ENCODE measurements around the gene MYO16. TPM values are rescaled to one million over a fixed set of nuclear protein-coding genes. Genes with fewer than 3 reads are reported as not detected.
A peak's percentile ranks its signal among the peaks of the same experiment; 100 is the strongest.

The MYO16 gene
- total RNA-seq, 1 donor from 2014 or later = 0.20 TPM

DNA sequence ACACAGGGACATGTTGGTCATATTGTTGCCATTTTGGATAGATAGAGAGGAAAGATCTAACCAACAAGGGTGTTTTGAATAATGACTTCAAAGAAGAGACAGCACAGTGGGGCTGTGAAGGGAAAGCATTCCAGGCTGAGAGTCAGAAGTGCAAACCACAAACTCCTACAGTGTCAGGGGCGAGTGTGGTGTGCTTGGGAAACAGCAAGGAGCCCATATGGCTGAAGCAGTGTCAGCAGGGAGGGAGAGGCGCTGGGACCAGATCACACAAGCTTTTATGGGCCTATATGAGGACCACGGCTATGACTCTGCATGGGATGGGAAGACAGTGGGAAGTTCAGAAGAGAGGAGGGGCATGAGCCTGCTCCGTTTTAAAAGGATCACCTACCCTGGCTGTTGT is 166.4 kb downstream of the MYO16 start:
- no peak for DNase-seq (ENCODE audit: low spot score)

DNA sequence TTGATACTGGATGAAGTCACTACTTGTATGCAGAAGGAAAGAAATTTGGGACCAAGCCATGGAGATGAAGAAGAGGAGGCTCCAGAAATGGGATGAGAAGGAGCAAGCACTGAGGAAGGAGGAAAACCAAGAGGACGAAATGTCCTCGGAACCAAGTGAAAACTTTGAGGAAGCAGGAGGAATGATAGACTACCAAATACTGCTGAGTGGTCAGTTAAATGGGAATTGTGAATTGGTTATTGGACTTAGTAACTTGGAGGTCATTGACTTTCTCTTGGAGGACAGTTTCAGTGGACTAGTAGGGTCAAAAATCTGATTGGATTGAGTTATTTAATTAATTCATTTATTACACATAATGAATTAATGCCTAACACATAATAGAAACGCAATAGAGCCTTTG is 167.9 kb downstream of the MYO16 start:
- DNase-seq (ENCODE audit: low spot score) = no peak

DNA sequence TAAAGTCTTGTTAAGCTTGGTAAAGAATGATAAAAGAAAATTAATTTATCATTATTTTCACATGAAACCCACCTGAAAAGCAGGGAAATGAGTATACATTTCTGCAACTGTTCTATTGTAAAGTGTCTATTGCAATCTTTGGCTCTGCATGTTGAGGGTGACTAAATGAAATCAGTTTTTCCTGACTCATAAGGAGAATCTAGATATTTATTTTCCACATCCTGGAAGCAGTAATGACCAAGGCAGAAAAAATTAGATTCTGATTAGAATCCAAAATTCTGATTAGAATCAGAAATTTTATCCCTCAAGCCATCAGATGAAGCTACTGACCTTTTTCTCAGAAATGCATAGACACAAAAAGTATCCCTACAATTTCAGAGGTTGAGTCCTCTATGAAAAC is 178.4 kb downstream of the MYO16 start:
- DNase-seq (ENCODE audit: low spot score) = no peak

GRCh38 chr13:108812165-108812564 is 182.8 kb downstream of the MYO16 start:
- DNase-seq (ENCODE audit: low spot score) = peak; percentile 58

DNA sequence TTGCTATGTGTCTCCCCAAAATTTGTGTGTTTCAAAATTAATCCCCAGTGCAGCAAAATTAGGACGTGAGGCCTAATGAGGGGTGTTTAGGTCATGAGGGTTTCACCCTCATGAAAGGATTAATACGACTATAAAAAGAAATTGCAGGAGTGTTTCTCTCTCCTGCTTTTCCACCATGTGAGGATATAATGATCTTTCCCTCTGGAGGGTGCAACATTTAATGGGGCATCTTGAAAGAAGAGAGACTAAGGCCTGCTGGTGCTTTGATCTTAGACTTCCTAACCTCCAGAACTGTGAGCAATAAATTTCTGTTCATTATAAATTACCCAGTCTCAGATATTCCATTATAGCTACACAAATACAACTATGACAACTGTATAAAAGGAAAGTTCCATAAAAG is 183.2 kb downstream of the MYO16 start:
- no peak for DNase-seq (ENCODE audit: low spot score)

DNA sequence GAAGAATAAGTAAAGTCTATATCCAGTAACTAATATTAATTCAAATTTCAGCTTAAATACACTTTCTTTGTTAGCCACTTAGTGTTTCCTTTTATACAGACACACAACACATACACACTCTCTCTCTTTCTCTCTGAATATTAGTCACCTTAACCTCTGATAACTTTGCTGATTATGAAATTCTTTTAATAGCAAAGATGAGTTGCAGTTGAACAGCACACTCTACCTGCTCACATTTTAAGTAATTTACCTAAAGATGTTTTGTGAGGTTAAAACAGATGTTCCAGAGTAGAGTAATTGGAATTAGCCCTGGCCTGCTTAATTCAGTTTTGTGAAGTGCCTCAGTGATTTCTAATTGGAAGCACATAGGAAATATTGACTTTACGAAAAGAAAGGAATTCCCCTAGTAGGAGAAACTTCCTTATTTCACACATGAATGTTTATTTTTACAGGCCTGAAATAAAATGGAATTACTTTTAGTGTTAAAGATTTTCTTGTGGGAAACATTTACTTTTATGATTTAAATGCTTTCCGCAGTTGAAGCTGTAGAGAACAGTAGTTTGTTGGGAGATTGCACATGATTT is 184.3 kb downstream of the MYO16 start:
- DNase-seq (ENCODE audit: low spot score) = no peak

DNA sequence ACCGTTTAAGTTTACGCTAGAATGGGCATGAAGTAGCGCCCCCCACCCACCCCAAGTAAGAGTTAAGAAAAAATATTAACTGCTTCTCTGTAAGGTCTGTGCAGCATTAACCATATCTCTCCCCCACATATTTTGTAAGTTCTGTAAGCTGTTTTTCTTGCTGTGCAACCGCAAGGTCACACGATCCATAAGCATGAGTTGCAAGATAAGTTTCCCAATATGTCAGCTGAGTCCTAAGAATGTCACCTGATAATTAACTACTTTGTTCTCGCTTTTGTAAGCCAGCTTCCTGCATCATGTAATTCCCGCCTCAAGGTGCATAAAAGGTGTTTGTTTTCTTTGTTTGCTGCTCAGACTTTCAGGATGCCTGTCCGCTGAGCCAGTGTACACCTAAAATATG is 187.0 kb downstream of the MYO16 start:
- peak; percentile 54 for DNase-seq (ENCODE audit: low spot score)

DNA sequence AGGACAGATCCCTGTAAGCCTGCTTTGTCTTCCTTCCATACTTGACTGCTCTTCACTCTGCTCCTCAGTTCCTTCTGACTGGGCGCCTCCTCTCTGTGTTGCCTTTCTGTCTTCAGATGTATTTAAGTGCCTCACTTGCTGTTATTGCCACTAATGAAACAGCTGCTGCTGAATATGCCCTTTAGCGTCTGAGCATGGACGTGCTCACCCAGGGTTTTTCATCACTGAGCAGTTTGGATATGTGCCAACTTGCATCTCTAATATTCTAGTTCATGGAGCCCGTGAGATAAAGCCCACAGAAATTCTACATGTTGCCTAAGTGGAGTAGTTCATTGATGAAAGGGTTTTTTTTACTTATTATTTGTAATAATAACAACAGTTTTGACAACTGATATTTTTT is 198.2 kb downstream of the MYO16 start:
- DNase-seq (ENCODE audit: low spot score) = no peak

DNA sequence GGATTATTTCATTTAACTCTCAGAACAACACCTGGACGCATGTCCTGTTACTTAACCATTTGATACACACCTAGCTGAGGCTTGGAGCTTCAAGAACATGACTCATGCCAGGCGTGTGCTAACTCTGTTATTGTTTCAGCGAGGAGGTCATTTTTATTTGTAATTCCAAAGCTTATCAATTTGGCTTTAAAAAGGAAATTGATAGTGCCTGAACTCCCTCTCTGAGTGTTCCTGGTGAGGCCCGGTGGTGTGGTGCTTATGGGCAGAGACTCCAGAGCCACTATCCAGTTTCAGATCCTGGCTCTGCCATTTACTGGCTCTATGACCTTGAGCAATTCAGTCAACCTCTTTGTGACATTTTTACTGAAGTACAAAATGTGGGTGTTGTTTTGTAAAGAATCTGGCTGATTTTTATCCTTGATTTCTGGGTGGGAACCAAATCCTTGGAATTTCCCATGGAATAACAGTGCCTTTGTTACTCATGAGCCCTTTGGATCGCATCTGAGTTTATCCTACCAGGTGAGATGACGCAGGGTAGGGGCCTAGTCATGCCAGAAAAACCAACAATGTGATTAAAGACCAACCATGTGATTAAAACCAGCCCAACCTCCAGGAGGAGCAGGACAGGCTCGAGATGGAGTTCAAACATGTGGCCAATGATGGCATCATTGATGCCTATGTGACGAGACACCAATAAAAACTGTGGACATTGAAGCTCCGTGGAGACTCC is 198.8 kb downstream of the MYO16 start:
- peak; percentile 32 for DNase-seq (ENCODE audit: low spot score)

DNA sequence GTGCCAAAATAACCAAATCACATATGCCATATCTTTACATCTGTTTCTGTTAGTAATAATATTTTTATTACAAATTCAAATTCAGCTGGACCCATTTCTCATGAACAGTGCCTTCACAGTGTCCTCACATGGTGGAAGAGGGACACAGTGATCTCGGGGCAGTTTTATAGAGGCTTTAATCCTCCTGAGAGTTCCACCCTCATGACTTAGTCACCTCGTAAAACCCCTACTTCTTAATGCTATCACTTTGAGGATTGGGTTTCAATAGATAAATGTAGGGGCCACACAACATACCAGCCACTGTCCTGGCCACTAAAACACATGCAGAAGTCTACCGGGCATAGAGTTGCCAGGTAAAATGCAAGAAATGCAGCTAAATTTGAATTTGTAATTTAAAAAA is 201.5 kb downstream of the MYO16 start:
- DNase-seq (ENCODE audit: low spot score) = no peak

GRCh38 chr13:108833531-108833930 is 204.1 kb downstream of the MYO16 start:
- no peak for DNase-seq (ENCODE audit: low spot score)

DNA sequence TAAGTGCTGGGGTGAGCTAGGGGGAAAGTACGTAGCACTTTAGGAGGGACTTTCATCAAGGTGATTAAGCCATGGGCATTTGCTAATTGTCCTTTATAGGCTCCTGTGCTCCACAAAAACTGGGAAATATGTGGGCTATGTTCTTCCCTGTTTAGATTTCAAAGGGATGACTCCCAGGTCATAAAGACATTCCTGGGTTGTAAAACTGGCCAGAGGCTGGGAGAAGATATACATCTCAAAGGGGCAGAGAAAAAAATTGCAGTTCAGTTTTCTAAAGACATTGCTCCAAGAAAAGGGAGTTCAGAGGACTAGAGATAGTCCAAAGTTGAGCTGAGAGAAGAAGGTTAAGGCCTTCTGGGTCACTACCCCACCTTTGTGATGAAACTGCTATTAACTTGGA is 204.8 kb downstream of the MYO16 start:
- no peak for DNase-seq (ENCODE audit: low spot score)

DNA sequence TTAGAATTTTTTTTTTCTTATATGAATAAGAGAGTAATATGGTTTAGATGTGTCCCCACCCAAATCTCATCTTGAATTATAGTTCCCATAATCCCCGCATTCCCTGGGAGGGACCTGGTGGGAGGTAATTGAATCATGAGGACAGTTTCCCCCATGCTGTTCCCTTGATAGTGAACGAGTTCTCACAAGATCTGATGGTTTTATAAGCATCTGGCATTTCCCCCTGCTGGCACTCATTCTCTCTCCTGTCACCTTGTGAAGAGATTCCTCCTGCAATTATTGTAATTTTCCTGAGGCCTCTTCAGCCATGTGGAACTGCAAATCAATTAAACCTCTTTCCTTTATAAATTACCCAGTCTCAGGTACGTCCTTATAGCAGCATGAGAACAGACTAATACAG is 205.7 kb downstream of the MYO16 start:
- no peak for DNase-seq (ENCODE audit: low spot score)

DNA sequence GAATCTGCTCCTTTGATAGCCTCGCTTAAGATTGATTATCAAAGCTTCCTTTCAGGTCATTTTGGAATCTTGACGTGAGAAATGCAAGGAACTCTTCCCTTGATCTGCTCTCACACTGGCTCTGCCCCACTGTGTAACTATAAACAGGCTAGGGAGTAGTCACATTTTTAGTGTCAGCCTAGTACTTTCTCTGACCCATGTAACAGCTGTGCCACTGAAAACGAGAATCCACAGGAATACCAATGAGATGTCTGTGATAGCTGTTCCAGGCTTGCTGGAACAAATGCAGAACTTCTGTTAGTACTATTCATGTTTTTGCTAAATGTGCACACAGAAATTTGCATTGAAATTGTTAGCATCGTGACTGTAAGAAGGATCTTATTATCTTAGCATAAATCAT is 221.3 kb downstream of the MYO16 start:
- no peak for DNase-seq (ENCODE audit: low spot score)

- no peak for DNase-seq (ENCODE audit: low spot score)
Measured at GRCh38 chr13:108851660-108852059, 222.2 kb downstream of the MYO16 start.

DNA sequence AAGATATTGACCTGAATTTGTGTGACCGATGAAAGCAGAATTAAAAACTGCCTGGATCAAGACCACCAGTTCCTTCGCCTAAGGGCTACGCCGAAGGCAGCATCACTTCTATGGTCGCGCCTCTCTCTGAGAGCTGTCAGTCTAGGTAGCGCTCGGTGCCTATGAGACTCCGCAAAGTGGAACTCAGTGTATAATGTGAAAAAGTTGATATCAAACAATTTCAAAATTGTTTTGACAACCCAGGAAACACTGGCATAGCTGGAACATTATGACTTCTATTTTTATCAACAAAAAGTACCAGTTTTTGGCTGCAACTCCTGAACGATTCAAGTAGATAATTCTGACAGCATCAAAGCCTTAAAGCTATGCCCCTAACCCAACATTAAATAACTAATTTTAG is 223.6 kb downstream of the MYO16 start:
- no peak for DNase-seq (ENCODE audit: low spot score)

- no peak for DNase-seq (ENCODE audit: low spot score)
Measured at GRCh38 chr13:108855737-108856387, 226.5 kb downstream of the MYO16 start.

DNA sequence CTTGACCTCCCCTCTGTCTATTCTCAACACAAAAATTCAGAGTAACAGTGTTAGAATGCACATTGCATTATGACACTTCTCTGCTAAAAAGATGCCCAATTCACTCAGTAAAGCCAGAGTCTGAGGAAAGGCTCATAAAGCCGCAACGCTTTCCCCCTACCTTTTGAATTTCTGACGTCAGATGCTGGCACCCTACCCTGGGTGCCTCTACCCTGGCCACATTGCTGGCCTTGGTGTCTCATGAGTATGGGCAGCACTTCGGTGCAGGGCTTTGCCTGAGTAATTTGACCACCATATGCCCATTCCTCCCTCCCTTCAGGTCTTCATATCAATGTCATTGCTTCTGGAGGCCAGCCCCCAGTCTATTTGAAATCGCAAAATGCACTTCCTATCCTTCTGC is 229.3 kb downstream of the MYO16 start:
- no peak for DNase-seq (ENCODE audit: low spot score)

DNA sequence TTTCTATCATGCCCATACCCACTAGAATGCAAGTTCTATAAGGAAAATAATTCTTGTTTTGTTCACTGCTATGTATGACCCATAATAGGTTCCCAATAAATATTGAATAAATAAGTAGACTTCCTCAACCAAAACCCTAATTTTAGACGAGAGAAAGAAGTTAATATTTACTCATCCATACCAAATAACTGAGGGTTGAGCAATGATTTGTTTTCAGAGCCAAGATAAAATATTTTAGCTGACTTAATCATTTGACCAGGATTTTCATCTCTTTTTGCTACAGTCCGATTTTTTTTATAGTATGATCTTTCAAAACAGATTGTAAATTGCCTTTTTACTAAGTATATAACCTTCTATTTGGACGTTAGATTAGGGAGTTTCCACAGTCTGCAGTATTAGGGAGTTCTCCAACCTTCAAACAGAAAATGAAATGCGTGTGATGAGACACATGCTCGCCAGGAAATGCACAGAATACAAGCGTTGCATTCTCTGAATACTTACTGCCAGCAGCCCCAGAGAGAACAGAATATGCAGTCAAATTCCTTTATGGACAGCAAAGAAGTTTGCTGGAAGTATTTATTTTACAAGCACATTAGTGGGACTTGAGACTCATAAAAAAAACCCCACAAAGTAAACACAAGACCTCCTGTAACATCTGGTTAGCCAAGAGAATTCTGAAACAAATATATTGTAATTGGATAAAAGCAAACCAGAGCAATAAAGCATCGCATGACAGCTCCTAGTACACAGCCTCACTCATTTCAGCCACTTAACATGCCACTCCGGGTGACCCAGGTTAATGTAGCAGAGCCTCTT is 230.0 kb downstream of the MYO16 start:
- no peak for DNase-seq (ENCODE audit: low spot score)

- no peak for DNase-seq (ENCODE audit: low spot score)
Measured at GRCh38 chr13:108860418-108860817, 231.0 kb downstream of the MYO16 start.

GRCh38 chr13:108877300-108877699 is 247.9 kb downstream of the MYO16 start:
- no peak for DNase-seq (ENCODE audit: low spot score)

- DNase-seq (ENCODE audit: low spot score) = no peak
Measured at GRCh38 chr13:108878732-108879131, 249.3 kb downstream of the MYO16 start.
